Small intestine (tissue), 7 donors: Measurements from ENCODE around the gene LAMA2. TPM values are rescaled to one million over a fixed set of nuclear protein-coding genes. Genes with fewer than 3 reads are reported as not detected.
A peak's percentile ranks its signal among the peaks of the same experiment; 100 is the strongest.

Experiments
- DNase-seq, 2 donors: peaks; one replicate each; pipeline versions ENCODE4 v3.0.0 to v3.0.0-alpha.2; 2013
- FAIRE-seq: peaks from 2 replicates; lab custom pipeline; 2012; peaks lifted over from hg19 to GRCh38; lab: Jason Lieb, UNC
- H3K27ac ChIP-seq, 3 donors: one replicate each; pipeline ENCODE4 v1.5.1; 2013; ENCODE audit warnings: low read length in 2 of 3, mild to moderate bottlenecking in 2 of 3, control low read depth in 1 of 3, inconsistent platforms in 1 of 3, low read depth in 1 of 3, moderate library complexity in 1 of 3
- H3K27me3 ChIP-seq, 3 donors: one replicate each; pipeline ENCODE4 v1.6.1; 2013; ENCODE audit warnings: low read length in 3 of 3, inconsistent platforms in 1 of 3; ENCODE audit not compliant: control insufficient read depth in 3 of 3, insufficient read depth in 3 of 3
- H3K36me3 ChIP-seq, 3 donors: one replicate each; pipeline ENCODE4 v1.6.1; 2013; ENCODE audit warnings: low read length in 3 of 3, inconsistent platforms in 1 of 3, low read depth in 1 of 3, mild to moderate bottlenecking in 1 of 3, moderate library complexity in 1 of 3; ENCODE audit not compliant: control insufficient read depth in 3 of 3, insufficient read depth in 2 of 3
- H3K4me1 ChIP-seq, 3 donors: one replicate each; pipeline ENCODE4 v1.6.1; 2013; ENCODE audit warnings: low read length in 2 of 3, inconsistent platforms in 1 of 3, low read depth in 1 of 3, mild to moderate bottlenecking in 1 of 3, moderate library complexity in 1 of 3; ENCODE audit not compliant: control insufficient read depth in 3 of 3, insufficient read depth in 2 of 3
- H3K4me3 ChIP-seq, 3 donors: one replicate each; pipeline ENCODE4 v1.5.1; 2013; ENCODE audit warnings: low read length in 3 of 3, control low read depth in 1 of 3, inconsistent platforms in 1 of 3, low read depth in 1 of 3, mild to moderate bottlenecking in 1 of 3, moderate library complexity in 1 of 3
- H3K9me3 ChIP-seq, 2 donors: one replicate each; pipeline ENCODE4 v1.6.1; 2013; ENCODE audit warnings: low read depth in 1 of 2, low read length in 1 of 2; ENCODE audit not compliant: control insufficient read depth in 2 of 2, insufficient read depth in 1 of 2
- WGBS, 3 donors: extraction: QIAGEN DNeasy Blood & Tissue Kit; methylation state at CpG; one replicate each; pipeline ENCODE4 v1.1.7; 2013; 5-methylcytosine and 5-hydroxymethylcytosine counted together
- polyA plus RNA-seq, 4 donors: library from polyadenylated mRNA; stranded (reverse) in 3 of 4; unstranded in 1 of 4; fragments of 200-250 nt in 3 of 4; fragments of 120-200 nt in 1 of 4; gene quantifications; one replicate each; pipeline versions ENCODE4 v1.2.1 to v1.2.3, GENCODE V29; 2013
- donor health status: healthy with polysubstance abuse.
- donor health status: control.
- donor health status: control.
- donor health status: Bipolar disorder and iron deficiency.
- donor health status: healthy.

Gene LAMA2
- polyA plus RNA-seq, 4 donors: 0.67 to 12.7 (median 1.1) TPM

DNA sequence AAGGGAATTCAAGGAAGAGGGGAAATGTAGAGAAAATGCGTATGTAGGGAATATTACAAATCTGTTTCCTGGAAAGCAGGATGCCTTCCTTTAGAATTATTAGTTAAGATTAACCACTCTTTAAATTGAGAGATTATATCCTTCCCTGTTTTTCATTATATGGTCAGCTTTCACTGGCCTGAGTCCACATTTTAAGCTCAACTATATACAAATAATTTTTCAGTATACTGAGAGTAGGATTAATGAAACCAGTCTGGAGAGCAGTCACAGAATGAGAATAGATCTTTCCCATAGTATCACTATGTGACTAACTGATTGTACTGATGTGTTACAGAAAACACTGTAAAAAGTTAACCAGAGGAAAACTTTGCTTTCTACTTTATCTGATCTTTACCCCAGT lies 306.3 kb downstream of the LAMA2 start:
- no peak for FAIRE-seq
- WGBS, 3 donors: 82 to 95% (median 90%) methylated on average over 1 of the region's 1 CpG
- no peaks in the 10 kb centered on the region for H3K27me3 ChIP-seq
- H3K27ac ChIP-seq: no peak overlapping the region
- no peak for DNase-seq
- no peaks in the 10 kb centered on the region for H3K9me3 ChIP-seq
- no peaks in the 10 kb centered on the region for H3K36me3 ChIP-seq
- H3K4me3 ChIP-seq: no peak overlapping the region
- H3K4me1 ChIP-seq: peaks cover 0 to 2% (median 0%) of the 10 kb centered on the region in 3 donors

DNA sequence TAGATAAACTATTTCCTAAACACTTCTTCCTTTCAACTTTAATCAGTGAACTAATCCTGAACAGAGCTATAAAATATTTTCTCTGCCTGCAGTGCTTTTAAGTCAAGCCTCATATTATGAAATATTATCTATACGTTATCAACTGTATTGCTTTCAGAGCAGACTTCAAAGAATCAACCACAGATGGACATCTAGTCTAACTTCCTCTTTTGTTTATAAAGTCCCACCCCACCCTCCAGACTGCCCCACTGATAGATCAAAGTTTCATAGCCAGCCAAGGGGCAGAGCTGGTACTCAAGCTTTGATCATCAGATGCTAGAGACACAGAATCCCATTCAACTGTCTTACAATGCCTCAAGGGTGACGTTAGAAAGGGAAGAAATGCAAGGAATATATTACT lies 308.3 kb downstream of the LAMA2 start:
- Histone ChIP-seq H3K9me3 (no peaks in the 10 kb centered on the region), H3K4me1 (no peaks in the 10 kb centered on the region), H3K27ac (no peak overlapping the region), H3K27me3 (no peaks in the 10 kb centered on the region), H3K36me3 (no peaks in the 10 kb centered on the region), H3K4me3 (no peak overlapping the region)
- FAIRE-seq (no peak), DNase-seq (peak; percentile 25 to 40)
- 12 to 52% (median 25%) methylated on average over 2 of the region's 2 CpGs for WGBS, 3 donors

DNA sequence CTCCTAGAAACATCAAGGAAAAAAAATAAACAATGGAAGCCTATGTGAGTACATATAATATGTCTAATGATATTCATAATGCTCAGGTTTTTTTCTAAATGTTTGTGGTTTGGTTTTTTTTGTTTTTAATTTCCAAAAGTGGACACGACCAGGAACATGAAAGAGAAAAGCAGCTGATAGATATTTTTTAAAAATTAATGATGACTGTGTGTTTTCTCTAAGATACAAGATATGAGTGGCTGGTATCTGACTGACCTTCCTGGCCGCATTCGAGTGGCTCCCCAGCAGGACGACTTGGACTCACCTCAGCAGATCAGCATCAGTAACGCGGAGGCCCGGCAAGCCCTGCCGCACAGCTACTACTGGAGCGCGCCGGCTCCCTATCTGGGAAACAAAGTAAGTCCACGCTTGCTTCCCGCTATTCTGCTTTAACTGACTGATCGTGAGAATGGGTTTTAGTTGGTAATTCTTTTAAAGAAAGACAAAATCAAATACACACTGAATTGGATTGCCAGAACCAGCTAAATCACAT lies 309.6 kb downstream of the LAMA2 start:
- Histone ChIP-seq H3K27ac (no peak overlapping the region), H3K9me3 (no peaks in the 10 kb centered on the region), H3K36me3 (no peaks in the 10 kb centered on the region), H3K4me1 (no peaks in the 10 kb centered on the region), H3K4me3 (no peak overlapping the region), H3K27me3 (no peaks in the 10 kb centered on the region)
- 91 to 95% (median 95%) methylated on average over 14 of the region's 14 CpGs for WGBS, 3 donors
- FAIRE-seq (no peak), DNase-seq (no peak)

DNA sequence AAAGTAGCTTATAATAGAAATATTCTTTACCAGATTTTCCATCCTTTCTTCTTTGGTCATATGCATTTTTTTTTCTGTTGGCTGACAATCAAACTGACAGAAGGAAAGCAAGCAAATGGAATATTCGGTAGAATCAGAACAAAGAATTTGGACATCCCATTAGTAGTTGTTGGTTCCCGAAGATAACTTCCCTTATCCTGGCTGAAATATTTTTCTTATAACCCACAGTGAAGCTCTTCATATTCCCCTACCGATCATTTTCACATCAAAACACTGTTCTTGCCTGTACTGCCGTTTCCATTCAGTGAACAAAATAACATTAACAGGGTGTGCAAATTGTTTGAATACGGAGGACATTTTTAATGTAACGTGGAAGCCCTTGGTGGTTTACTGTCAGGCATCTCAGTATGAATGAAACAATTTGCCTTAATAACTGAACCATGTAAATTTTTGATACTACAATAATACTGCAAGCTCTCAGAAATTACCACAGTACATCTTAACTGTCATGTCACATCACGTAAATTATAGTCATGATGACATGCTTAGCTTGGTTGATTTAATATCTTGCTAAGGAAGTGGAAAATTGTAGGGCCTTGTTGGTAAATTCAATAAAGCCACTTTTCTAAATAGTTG lies 311.5 kb downstream of the LAMA2 start:
- FAIRE-seq (no peak), DNase-seq (no peak)
- Histone ChIP-seq H3K36me3 (no peaks in the 10 kb centered on the region), H3K4me1 (no peaks in the 10 kb centered on the region), H3K9me3 (no peaks in the 10 kb centered on the region), H3K4me3 (no peak overlapping the region), H3K27ac (no peak overlapping the region), H3K27me3 (no peaks in the 10 kb centered on the region)
- WGBS, 3 donors: 88 to 90% (median 89%) methylated on average over 7 of the region's 7 CpGs

DNA sequence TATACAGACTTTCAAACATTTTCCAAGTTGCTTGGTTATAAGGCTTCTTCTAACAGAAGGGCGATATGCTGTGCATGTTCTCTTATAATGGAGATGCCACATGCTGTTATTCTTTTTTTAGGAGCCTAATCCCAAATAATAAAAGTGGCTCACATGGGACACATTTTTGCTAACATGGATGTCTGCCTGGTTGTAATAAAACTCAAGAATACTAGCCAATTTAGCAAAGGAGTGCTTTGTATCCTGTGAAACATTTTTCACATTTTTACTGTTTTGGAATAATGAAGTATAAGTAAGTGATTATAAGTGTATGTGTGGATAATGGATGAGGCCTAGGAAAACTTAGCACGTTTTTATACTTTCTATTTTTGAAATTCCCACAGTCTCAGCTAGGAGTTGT lies 312.2 kb downstream of the LAMA2 start:
- Histone ChIP-seq H3K36me3 (no peaks in the 10 kb centered on the region), H3K27ac (no peak overlapping the region), H3K9me3 (no peaks in the 10 kb centered on the region), H3K27me3 (no peaks in the 10 kb centered on the region), H3K4me3 (no peak overlapping the region), H3K4me1 (no peaks in the 10 kb centered on the region)
- DNase-seq (no peak), FAIRE-seq (no peak)
- WGBS, 3 donors: 64 to 84% (median 72%) methylated on average over 2 of the region's 2 CpGs

DNA sequence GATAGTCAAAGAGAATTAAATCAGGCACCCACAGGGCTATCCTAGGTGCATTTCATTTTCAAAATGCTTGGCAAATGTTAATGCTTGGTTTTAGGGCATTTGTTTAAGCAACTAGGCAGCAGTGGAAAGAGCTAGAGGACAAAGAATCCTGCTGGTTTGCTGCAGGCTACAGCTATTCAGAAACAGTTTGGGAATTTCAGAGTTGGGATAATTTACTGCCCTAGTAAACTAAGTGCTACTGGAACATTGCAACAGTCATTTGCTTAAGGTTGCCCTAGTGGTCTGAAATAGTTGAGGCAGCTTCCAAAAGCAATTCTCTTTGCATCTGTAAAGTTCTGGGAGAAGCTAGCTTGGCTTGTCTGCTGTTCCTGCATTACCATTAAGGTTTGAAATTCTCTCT lies 312.7 kb downstream of the LAMA2 start:
- Histone ChIP-seq H3K4me1 (no peaks in the 10 kb centered on the region), H3K27me3 (no peaks in the 10 kb centered on the region), H3K4me3 (no peak overlapping the region), H3K36me3 (no peaks in the 10 kb centered on the region), H3K27ac (no peak overlapping the region), H3K9me3 (no peaks in the 10 kb centered on the region)
- FAIRE-seq (no peak), DNase-seq (no peak)

DNA sequence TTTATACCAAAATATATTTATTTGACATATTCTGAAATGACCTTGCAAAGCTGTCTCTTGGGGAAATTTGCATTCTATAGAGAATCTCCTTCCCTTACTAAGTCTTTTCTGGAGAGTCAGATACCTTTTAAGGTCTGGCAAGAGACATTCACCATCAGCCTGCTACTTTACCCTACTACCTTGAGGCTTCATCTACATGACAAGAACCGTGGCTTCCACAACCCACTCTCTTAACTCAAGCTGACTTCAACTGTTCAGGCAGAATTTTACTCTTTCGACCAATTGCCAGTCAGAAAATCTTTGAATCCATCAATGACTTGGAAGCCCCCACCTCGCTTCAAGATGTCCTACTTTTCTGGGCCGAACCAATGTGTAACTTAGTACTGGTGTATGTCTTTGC lies 314.2 kb downstream of the LAMA2 start:
- Histone ChIP-seq H3K27ac (no peak overlapping the region), H3K27me3 (no peaks in the 10 kb centered on the region), H3K4me1 (no peaks in the 10 kb centered on the region), H3K36me3 (no peaks in the 10 kb centered on the region), H3K4me3 (no peak overlapping the region), H3K9me3 (no peaks in the 10 kb centered on the region)
- no peak for DNase-seq
- 75 to 90% (median 90%) methylated on average over 4 of the region's 4 CpGs for WGBS, 3 donors
- FAIRE-seq: no peak

DNA sequence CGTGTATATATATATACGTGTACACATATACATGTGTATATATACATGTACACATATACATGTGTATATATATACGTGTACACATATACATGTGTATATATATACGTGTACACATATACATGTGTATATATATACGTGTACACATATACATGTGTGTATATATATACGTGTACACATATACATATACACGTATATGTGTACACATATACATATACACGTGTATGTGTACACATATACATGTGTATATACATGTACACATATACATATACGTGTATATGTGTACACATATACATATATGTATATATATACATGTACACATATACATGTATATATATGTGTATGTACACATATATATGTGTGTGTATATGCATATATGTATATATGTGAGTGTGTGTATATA lies 317.2 kb downstream of the LAMA2 start:
- no peaks in the 10 kb centered on the region for H3K36me3 ChIP-seq
- WGBS, 3 donors: 88 to 89% (median 89%) methylated on average over 9 of the region's 9 CpGs
- no peak overlapping the region for H3K27ac ChIP-seq
- H3K4me1 ChIP-seq: no peaks in the 10 kb centered on the region
- no peaks in the 10 kb centered on the region for H3K27me3 ChIP-seq
- FAIRE-seq (no peak), DNase-seq (no peak)
- H3K9me3 ChIP-seq: no peaks in the 10 kb centered on the region
- H3K4me3 ChIP-seq: no peak overlapping the region
